ENCODE data around the gene CTDSPL2.

DNA sequence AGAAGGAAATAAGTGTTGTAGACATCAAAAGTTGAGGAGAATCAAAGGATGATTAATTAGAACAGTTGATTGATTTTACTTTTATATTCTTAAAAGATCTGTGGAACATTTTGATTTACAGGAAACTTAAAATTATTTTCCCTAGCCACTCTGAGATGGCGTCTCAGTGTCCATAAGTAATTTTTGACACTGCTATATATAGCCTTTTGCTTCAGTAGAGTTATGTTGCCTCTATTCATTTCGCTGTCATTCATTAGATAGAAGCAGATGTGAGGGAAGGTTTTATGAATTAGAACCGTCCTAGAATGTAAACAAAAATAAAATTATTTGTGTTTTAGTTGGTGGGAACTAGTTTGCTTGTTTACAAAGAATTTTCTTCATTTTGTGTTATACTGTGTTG is 58.5 kb downstream of the CTDSPL2 start:
- TF ChIP-seq ZFP30 (CRISPR knock-in tag; IDR thresholded peaks at IDR 0.05) = no peak
- TF ChIP-seq, protein P1, sequence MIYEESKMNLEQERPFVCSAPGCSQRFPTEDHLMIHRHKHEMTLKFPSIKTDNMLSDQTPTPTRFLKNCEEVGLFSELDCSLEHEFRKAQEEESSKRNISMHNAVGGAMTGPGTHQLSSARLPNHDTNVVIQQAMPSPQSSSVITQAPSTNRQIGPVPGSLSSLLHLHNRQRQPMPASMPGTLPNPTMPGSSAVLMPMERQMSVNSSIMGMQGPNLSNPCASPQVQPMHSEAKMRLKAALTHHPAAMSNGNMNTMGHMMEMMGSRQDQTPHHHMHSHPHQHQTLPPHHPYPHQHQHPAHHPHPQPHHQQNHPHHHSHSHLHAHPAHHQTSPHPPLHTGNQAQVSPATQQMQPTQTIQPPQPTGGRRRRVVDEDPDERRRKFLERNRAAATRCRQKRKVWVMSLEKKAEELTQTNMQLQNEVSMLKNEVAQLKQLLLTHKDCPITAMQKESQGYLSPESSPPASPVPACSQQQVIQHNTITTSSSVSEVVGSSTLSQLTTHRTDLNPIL (CRISPR knock-in tag; IDR thresholded peaks at IDR 0.05; ENCODE audit: low read depth) = no peak
- no peak for TF ChIP-seq ZNF565 (CRISPR knock-in tag; conservative IDR thresholded peaks at IDR 0.05; ENCODE audit: low read depth)
- no peak for TF ChIP-seq CSDC2 (CRISPR knock-in tag; IDR thresholded peaks at IDR 0.05)
- TF ChIP-seq, protein P2, sequence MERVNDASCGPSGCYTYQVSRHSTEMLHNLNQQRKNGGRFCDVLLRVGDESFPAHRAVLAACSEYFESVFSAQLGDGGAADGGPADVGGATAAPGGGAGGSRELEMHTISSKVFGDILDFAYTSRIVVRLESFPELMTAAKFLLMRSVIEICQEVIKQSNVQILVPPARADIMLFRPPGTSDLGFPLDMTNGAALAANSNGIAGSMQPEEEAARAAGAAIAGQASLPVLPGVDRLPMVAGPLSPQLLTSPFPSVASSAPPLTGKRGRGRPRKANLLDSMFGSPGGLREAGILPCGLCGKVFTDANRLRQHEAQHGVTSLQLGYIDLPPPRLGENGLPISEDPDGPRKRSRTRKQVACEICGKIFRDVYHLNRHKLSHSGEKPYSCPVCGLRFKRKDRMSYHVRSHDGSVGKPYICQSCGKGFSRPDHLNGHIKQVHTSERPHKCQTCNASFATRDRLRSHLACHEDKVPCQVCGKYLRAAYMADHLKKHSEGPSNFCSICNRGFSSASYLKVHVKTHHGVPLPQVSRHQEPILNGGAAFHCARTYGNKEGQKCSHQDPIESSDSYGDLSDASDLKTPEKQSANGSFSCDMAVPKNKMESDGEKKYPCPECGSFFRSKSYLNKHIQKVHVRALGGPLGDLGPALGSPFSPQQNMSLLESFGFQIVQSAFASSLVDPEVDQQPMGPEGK (CRISPR knock-in tag; IDR thresholded peaks at IDR 0.05; ENCODE audit: borderline replicate concordance) = no peak
- no peak for TF ChIP-seq ARNTL (CRISPR knock-in tag; IDR thresholded peaks at IDR 0.05; ENCODE audit: borderline replicate concordance, low read depth)
- no peak for TF ChIP-seq ESRRG (CRISPR knock-in tag; IDR thresholded peaks at IDR 0.05)
- TF ChIP-seq, protein P3, sequence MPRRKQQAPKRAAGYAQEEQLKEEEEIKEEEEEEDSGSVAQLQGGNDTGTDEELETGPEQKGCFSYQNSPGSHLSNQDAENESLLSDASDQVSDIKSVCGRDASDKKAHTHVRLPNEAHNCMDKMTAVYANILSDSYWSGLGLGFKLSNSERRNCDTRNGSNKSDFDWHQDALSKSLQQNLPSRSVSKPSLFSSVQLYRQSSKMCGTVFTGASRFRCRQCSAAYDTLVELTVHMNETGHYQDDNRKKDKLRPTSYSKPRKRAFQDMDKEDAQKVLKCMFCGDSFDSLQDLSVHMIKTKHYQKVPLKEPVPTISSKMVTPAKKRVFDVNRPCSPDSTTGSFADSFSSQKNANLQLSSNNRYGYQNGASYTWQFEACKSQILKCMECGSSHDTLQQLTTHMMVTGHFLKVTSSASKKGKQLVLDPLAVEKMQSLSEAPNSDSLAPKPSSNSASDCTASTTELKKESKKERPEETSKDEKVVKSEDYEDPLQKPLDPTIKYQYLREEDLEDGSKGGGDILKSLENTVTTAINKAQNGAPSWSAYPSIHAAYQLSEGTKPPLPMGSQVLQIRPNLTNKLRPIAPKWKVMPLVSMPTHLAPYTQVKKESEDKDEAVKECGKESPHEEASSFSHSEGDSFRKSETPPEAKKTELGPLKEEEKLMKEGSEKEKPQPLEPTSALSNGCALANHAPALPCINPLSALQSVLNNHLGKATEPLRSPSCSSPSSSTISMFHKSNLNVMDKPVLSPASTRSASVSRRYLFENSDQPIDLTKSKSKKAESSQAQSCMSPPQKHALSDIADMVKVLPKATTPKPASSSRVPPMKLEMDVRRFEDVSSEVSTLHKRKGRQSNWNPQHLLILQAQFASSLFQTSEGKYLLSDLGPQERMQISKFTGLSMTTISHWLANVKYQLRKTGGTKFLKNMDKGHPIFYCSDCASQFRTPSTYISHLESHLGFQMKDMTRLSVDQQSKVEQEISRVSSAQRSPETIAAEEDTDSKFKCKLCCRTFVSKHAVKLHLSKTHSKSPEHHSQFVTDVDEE (CRISPR knock-in tag; IDR thresholded peaks at IDR 0.05) = no peak
- TF ChIP-seq ISL1 (CRISPR knock-in tag; IDR thresholded peaks at IDR 0.05) = no peak
- no peak for TF ChIP-seq TCF4 (CRISPR knock-in tag; IDR thresholded peaks at IDR 0.05; ENCODE audit: borderline replicate concordance)
